GM19035 (cell line): ENCODE measurements around the gene CBFA2T3.

ENCODE experiments used
- ATAC-seq: cut with Tn5 transposase; IDR thresholded peaks from one replicate; pipeline ENCODE4 v1.9.1; 2021; ENCODE audit not compliant: unreplicated experiment

The CBFA2T3 gene

GRCh38 chr16:88865310-88865709 is 111.7 kb downstream of the CBFA2T3 start:
- no peak for ATAC-seq

- no peak for ATAC-seq
Measured at GRCh38 chr16:88864521-88864920, 112.5 kb downstream of the CBFA2T3 start.

- ATAC-seq: no peak
Measured at GRCh38 chr16:88864099-88864498, 112.9 kb downstream of the CBFA2T3 start.

GRCh38 chr16:88863426-88863825 is 113.6 kb downstream of the CBFA2T3 start:
- ATAC-seq: no peak

GRCh38 chr16:88862968-88863367 is 114.0 kb downstream of the CBFA2T3 start:
- ATAC-seq: no peak

- no peak for ATAC-seq
Measured at GRCh38 chr16:88861359-88861758, 115.6 kb downstream of the CBFA2T3 start.

GRCh38 chr16:88859381-88860091 is 117.5 kb downstream of the CBFA2T3 start:
- no peak for ATAC-seq

- ATAC-seq: peak; percentile 40
Measured at GRCh38 chr16:88857728-88858339, 119.2 kb downstream of the CBFA2T3 start.

GRCh38 chr16:88856828-88857727 is 119.9 kb downstream of the CBFA2T3 start, which contains the start of the genes GALNS and TRAPPC2L:
Gene GALNS (minus strand): TSS chr16:88856947. CDS start chr16:88856877, 70 bp downstream.
Gene TRAPPC2L (plus strand): TSS chr16:88857127. CDS start chr16:88857151, 24 bp downstream.
- ATAC-seq: peak; percentile 86

GRCh38 chr16:88856122-88856827 is 120.7 kb downstream of the CBFA2T3 start:
- ATAC-seq: no peak

- ATAC-seq: no peak
Measured at GRCh38 chr16:88855736-88856121, 121.3 kb downstream of the CBFA2T3 start.

- ATAC-seq: no peak
Measured at GRCh38 chr16:88855176-88855575, 121.8 kb downstream of the CBFA2T3 start.

- no peak for ATAC-seq
Measured at GRCh38 chr16:88854306-88855111, 122.5 kb downstream of the CBFA2T3 start.

- ATAC-seq: no peak
Measured at GRCh38 chr16:88853325-88853941, 123.6 kb downstream of the CBFA2T3 start.

GRCh38 chr16:88851616-88852015 is 125.4 kb downstream of the CBFA2T3 start:
- ATAC-seq: no peak

GRCh38 chr16:88850531-88851199 is 126.3 kb downstream of the CBFA2T3 start:
- no peak for ATAC-seq

GRCh38 chr16:88848557-88848956 is 128.4 kb downstream of the CBFA2T3 start:
- no peak for ATAC-seq

GRCh38 chr16:88847654-88848053 is 129.4 kb downstream of the CBFA2T3 start:
- ATAC-seq: no peak

GRCh38 chr16:88846088-88846487 is 130.9 kb downstream of the CBFA2T3 start:
- no peak for ATAC-seq
